Measurements from ENCODE around the gene TDRD9.

The TDRD9 gene

GRCh38 chr14:103966631-103967030, 38.4 kb downstream of the TDRD9 start:
- no peak for DNase-seq
- H2BK5ac ChIP-seq (ENCODE audit: low read depth, low read length, poor library complexity): no peak overlapping the region

GRCh38 chr14:103969961-103970360, 41.7 kb downstream of the TDRD9 start:
- no peak overlapping the region for H3K4me3 ChIP-seq (ENCODE audit: low read depth, low read length)
- H3K4me2 ChIP-seq (ENCODE audit: low read length): no peak overlapping the region
- no peaks in the 10 kb centered on the region for H3K79me2 ChIP-seq (ENCODE audit: control insufficient read depth, insufficient read depth, low read length, poor library complexity)
- H3K18ac ChIP-seq (ENCODE audit: low read length): no peak overlapping the region
- no peaks in the 10 kb centered on the region for H3K27me3 ChIP-seq (ENCODE audit: insufficient read depth, low read length)
- H3K14ac ChIP-seq (ENCODE audit: low read length): no peak overlapping the region
- H3K79me1 ChIP-seq (ENCODE audit: low read length): no peaks in the 10 kb centered on the region
- no peak overlapping the region for H2BK120ac ChIP-seq (ENCODE audit: insufficient read depth, low read length, poor library complexity)
- no peak overlapping the region for H4K8ac ChIP-seq (ENCODE audit: low read depth, low read length)
- no peak overlapping the region for H3K23ac ChIP-seq (ENCODE audit: low read length)
- H2BK12ac ChIP-seq (ENCODE audit: low read length): no peak overlapping the region
- H3K36me3 ChIP-seq (ENCODE audit: control insufficient read depth in 1 of 2, insufficient read depth in 2 of 2, low read length in 2 of 2): no peaks in the 10 kb centered on the region
- H3K4me1 ChIP-seq (ENCODE audit: control insufficient read depth in 1 of 2, insufficient read depth in 2 of 2, low read length in 2 of 2): no peaks in the 10 kb centered on the region
- no peak overlapping the region for H4K12ac ChIP-seq (ENCODE audit: low read depth, low read length)
- H2BK5ac ChIP-seq (ENCODE audit: low read depth, low read length, poor library complexity): no peak overlapping the region
- H4K91ac ChIP-seq (ENCODE audit: low read depth, low read length): no peak overlapping the region
- H2AK5ac ChIP-seq (ENCODE audit: low read length): no peak overlapping the region
- H2AFZ ChIP-seq (ENCODE audit: insufficient read depth, low read length, poor library complexity): no peak overlapping the region
- no peak for DNase-seq
- H3K9me3 ChIP-seq (ENCODE audit: insufficient read depth, low read depth, low read length): no peaks in the 10 kb centered on the region
- H3K27ac ChIP-seq (ENCODE audit: low read depth, low read length): no peak overlapping the region
- no peak overlapping the region for H3K4ac ChIP-seq (ENCODE audit: low read depth, low read length)
- H3K9ac ChIP-seq (ENCODE audit: low read length): no peak overlapping the region
- no CpG with 5 or more reads among the region's 4 CpGs for WGBS (ENCODE audit: extremely low coverage, insufficient coverage, insufficient read length)

More at GRCh38 chr14:103966631-103967030, 38.4 kb downstream of the TDRD9 start:
- Histone ChIP-seq H3K18ac (ENCODE audit: low read length) (no peak overlapping the region), H3K9ac (ENCODE audit: low read length) (no peak overlapping the region), H4K12ac (ENCODE audit: low read depth, low read length) (no peak overlapping the region), H3K14ac (ENCODE audit: low read length) (no peak overlapping the region), H3K4ac (ENCODE audit: low read depth, low read length) (no peak overlapping the region), H3K9me3 (ENCODE audit: insufficient read depth, low read depth, low read length) (no peaks in the 10 kb centered on the region), H3K27me3 (ENCODE audit: insufficient read depth, low read length) (no peaks in the 10 kb centered on the region), H3K23ac (ENCODE audit: low read length) (no peak overlapping the region), H4K91ac (ENCODE audit: low read depth, low read length) (no peak overlapping the region), H3K27ac (ENCODE audit: low read depth, low read length) (no peak overlapping the region), H2AK5ac (ENCODE audit: low read length) (no peak overlapping the region), H2BK120ac (ENCODE audit: insufficient read depth, low read length, poor library complexity) (no peak overlapping the region), H2AFZ (ENCODE audit: insufficient read depth, low read length, poor library complexity) (no peak overlapping the region), H4K8ac (ENCODE audit: low read depth, low read length) (no peak overlapping the region), H3K36me3 (ENCODE audit: control insufficient read depth in 1 of 2, insufficient read depth in 2 of 2, low read length in 2 of 2) (no peaks in the 10 kb centered on the region), H3K79me2 (ENCODE audit: control insufficient read depth, insufficient read depth, low read length, poor library complexity) (no peaks in the 10 kb centered on the region), H3K4me2 (ENCODE audit: low read length) (no peak overlapping the region), H3K4me1 (ENCODE audit: control insufficient read depth in 1 of 2, insufficient read depth in 2 of 2, low read length in 2 of 2) (no peaks in the 10 kb centered on the region), H3K4me3 (ENCODE audit: low read depth, low read length) (no peak overlapping the region), H3K79me1 (ENCODE audit: low read length) (no peaks in the 10 kb centered on the region), H2BK12ac (ENCODE audit: low read length) (no peak overlapping the region)

GRCh38 chr14:103973354-103973753, 45.1 kb downstream of the TDRD9 start:
- Histone ChIP-seq H4K91ac (ENCODE audit: low read depth, low read length) (no peak overlapping the region), H2BK5ac (ENCODE audit: low read depth, low read length, poor library complexity) (no peak overlapping the region), H2AK5ac (ENCODE audit: low read length) (no peak overlapping the region), H3K23ac (ENCODE audit: low read length) (no peak overlapping the region), H3K9ac (ENCODE audit: low read length) (no peak overlapping the region), H3K9me3 (ENCODE audit: insufficient read depth, low read depth, low read length) (no peaks in the 10 kb centered on the region), H3K36me3 (ENCODE audit: control insufficient read depth in 1 of 2, insufficient read depth in 2 of 2, low read length in 2 of 2) (no peaks in the 10 kb centered on the region), H2BK12ac (ENCODE audit: low read length) (no peak overlapping the region), H3K4me3 (ENCODE audit: low read depth, low read length) (no peak overlapping the region), H4K8ac (ENCODE audit: low read depth, low read length) (no peak overlapping the region), H3K79me2 (ENCODE audit: control insufficient read depth, insufficient read depth, low read length, poor library complexity) (no peaks in the 10 kb centered on the region), H2AFZ (ENCODE audit: insufficient read depth, low read length, poor library complexity) (no peak overlapping the region), H3K4me1 (ENCODE audit: control insufficient read depth in 1 of 2, insufficient read depth in 2 of 2, low read length in 2 of 2) (no peaks in the 10 kb centered on the region), H2BK120ac (ENCODE audit: insufficient read depth, low read length, poor library complexity) (no peak overlapping the region), H3K14ac (ENCODE audit: low read length) (no peak overlapping the region), H3K18ac (ENCODE audit: low read length) (no peak overlapping the region), H3K4me2 (ENCODE audit: low read length) (no peak overlapping the region), H3K4ac (ENCODE audit: low read depth, low read length) (no peak overlapping the region), H3K79me1 (ENCODE audit: low read length) (no peaks in the 10 kb centered on the region), H3K27me3 (ENCODE audit: insufficient read depth, low read length) (no peaks in the 10 kb centered on the region), H4K12ac (ENCODE audit: low read depth, low read length) (no peak overlapping the region), H3K27ac (ENCODE audit: low read depth, low read length) (no peak overlapping the region)
- DNase-seq: no peak
- WGBS (ENCODE audit: extremely low coverage, insufficient coverage, insufficient read length): no CpG with 5 or more reads among the region's 4 CpGs

DNA sequence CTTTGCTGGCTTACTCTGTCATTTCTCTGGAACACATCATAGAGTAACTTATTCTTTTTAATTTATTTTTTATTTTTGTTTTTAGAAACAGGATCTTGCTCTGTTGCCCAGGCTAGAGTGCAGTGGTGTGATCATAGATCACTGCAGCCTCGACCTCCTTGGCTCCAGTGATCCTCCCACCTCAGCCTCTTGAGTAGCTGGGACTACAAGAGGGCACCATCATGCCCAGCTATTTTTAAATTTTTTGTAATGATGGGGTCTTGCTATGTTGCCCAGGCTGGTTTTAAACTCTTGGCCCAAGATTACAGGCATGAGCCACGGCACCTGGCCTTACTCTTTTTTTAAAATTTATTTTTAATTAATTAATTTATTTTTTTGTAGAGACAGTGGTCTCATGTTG, 46.3 kb downstream of the TDRD9 start:
- Histone ChIP-seq H3K79me1 (ENCODE audit: low read length) (no peaks in the 10 kb centered on the region), H3K23ac (ENCODE audit: low read length) (no peak overlapping the region), H3K4me3 (ENCODE audit: low read depth, low read length) (no peak overlapping the region), H4K8ac (ENCODE audit: low read depth, low read length) (no peak overlapping the region), H3K79me2 (ENCODE audit: control insufficient read depth, insufficient read depth, low read length, poor library complexity) (no peaks in the 10 kb centered on the region), H3K27ac (ENCODE audit: low read depth, low read length) (no peak overlapping the region), H3K4me2 (ENCODE audit: low read length) (no peak overlapping the region), H3K14ac (ENCODE audit: low read length) (no peak overlapping the region), H3K9ac (ENCODE audit: low read length) (no peak overlapping the region), H3K18ac (ENCODE audit: low read length) (no peak overlapping the region), H4K91ac (ENCODE audit: low read depth, low read length) (no peak overlapping the region), H2BK5ac (ENCODE audit: low read depth, low read length, poor library complexity) (no peak overlapping the region), H4K12ac (ENCODE audit: low read depth, low read length) (no peak overlapping the region), H2BK120ac (ENCODE audit: insufficient read depth, low read length, poor library complexity) (no peak overlapping the region), H3K9me3 (ENCODE audit: insufficient read depth, low read depth, low read length) (no peaks in the 10 kb centered on the region), H3K27me3 (ENCODE audit: insufficient read depth, low read length) (no peaks in the 10 kb centered on the region), H3K4ac (ENCODE audit: low read depth, low read length) (no peak overlapping the region), H2BK12ac (ENCODE audit: low read length) (no peak overlapping the region), H2AFZ (ENCODE audit: insufficient read depth, low read length, poor library complexity) (no peak overlapping the region), H3K36me3 (ENCODE audit: control insufficient read depth in 1 of 2, insufficient read depth in 2 of 2, low read length in 2 of 2) (no peaks in the 10 kb centered on the region), H2AK5ac (ENCODE audit: low read length) (no peak overlapping the region), H3K4me1 (ENCODE audit: control insufficient read depth in 1 of 2, insufficient read depth in 2 of 2, low read length in 2 of 2) (no peaks in the 10 kb centered on the region)
- WGBS (ENCODE audit: extremely low coverage, insufficient coverage, insufficient read length): no CpG with 5 or more reads among the region's 2 CpGs
- DNase-seq: no peak

All from trophoblast cell (in vitro differentiated cells and primary cell).